Fibroblast of the aortic adventitia (primary cell): ENCODE results near the gene NCOA1. TPM values are rescaled to one million over a fixed set of nuclear protein-coding genes. Genes with fewer than 3 reads are reported as not detected.
"Not testable (repeated sequence)": the region's sequence is repeated elsewhere in the genome, so short reads cannot be mapped to it uniquely, and the experiment has no call there.

Experiments used
- DNase-seq: peaks from one replicate; pipeline ENCODE4 v3.0.0-alpha.2; 2010; ENCODE audit warnings: low read depth
- H3K4me3 ChIP-seq: 2 replicates; pipeline ENCODE4 v1.5.1; 2011; ENCODE audit warnings: low read depth, mild to moderate bottlenecking, control low read depth, low read length, moderate library complexity
- CTCF ChIP-seq: IDR thresholded peaks from 2 replicates; pipeline ENCODE4 v1.5.1; 2011; ENCODE audit warnings: mild to moderate bottlenecking, low read length, control low read depth, inconsistent platforms; ENCODE audit not compliant: insufficient read depth
- total RNA-seq: library from RNA; depleted of rRNA; stranded (reverse); fragments of >200 nt; gene quantifications from 2 replicates; pipeline ENCODE4 v1.2.3, GENCODE V29; 2012; ENCODE audit warnings: low replicate concordance

The NCOA1 gene
- total RNA-seq, 1 donor = 24.0 TPM

DNA sequence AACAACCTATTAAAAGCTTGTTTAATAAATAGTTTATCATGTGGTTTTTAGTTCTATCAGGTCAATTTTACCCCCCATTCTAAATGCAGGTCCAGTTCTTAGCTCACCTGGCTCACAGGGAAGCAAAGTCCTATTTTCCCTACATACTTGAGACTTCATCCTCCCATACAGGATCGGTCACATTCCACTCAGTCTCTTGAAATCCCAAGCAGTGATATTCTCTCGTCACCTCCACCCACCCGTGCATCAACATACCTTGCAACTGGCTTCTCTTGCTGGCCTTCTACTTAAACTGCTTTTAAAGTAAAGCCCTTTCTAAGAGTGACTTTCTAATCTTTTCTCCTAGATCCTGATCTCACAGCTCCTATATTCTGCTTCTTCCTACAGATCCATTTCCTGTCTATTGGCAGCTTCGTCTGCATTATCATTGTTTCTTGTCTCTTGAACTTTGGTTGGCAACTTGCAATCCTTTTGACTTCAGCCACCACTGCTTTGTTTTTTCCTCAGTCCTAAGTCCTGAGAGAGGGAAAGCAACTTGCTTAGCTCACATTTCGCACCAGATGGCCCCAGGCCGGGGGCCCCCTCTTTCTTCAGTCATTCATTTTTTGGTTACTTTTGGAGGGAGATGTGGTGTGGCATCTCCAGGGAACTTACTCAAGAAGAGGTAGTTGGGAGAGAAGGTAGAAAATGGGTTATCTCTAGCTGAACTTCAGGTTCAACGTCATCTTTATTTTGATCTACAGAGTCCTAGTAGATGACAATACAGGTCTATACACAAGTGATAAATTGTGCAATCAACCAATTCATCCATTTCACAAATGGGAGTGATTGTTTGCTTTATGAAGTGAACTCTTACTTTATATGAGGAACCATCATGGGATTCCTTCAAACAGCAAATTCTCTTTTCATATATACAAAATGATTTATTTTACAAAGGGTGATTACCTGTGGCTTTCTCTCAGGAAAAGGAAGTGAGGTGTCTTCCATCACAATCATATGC is 23.9 kb upstream of the NCOA1 start:
- H3K4me3 ChIP-seq = no peak overlapping the region
- DNase-seq = no peak
- no peak for TF ChIP-seq CTCF

DNA sequence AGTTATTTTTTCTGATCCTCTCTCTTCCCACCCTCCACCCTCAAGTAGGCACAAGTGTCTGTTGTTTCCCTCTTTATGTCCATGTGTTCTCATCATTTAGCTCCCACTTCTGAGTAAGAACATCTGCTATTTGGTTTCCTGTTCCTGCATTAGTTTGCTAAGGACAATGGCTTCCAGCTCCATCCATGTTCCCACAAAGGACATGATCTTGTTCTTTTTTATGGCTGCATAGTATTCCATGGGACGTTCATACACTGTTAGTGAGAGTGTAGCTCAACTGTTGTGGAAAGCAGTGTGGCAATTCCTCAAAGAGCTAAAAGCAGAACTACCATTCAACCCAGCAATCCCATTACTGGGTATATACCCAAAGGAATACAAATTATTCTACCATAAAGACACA is 22.6 kb upstream of the NCOA1 start:
- not testable (repeated sequence) for H3K4me3 ChIP-seq, DNase-seq

DNA sequence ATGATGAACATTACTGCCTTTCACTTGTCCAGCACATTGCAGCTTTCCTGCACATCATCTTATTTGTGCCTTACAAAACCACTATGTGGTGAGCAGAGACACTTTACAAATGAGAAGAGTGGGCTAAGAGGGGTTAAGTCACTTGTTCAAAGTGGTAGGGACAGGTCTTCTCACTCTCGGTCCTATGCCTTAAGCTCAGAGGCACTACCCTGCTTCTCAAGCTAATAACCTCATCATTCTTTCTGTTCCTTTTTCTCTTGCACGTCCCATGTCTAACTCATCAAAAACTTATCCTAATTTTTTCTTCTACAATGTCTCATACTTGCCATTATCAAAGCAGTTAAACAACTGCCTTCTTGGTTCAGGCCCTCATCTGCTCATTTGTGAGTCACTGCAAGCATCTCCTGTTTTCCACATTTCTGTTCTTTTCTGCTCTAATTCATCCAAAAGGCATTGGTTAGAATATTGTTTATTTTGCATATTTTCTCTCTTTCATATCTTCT is 21.9 kb upstream of the NCOA1 start:
- no peak for DNase-seq
- TF ChIP-seq CTCF = no peak
- H3K4me3 ChIP-seq = no peak overlapping the region

- no peak overlapping the region for H3K4me3 ChIP-seq
- no peak for TF ChIP-seq CTCF
- no peak for DNase-seq
Observed at GRCh38 chr2:24471662-24472061, 19.4 kb upstream of the NCOA1 start.

DNA sequence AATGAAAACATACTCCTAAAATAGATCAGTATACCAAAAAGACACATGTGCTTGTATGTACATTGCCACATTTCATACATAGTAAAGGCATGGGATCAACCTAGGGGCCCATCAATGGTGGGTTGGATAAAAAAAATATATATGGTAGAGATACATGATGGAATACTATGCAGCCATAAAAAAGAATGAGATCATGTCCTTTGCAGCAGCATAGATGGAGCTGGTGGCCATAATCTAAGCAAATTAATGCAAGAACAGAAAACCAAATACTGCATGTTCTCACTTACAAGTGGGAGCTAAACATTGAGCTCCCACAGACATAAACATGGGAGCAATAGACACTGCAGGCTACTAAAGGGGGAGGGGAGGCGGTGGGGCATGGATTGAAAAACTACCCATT is 18.6 kb upstream of the NCOA1 start:
- no peak for DNase-seq
- no peak overlapping the region for H3K4me3 ChIP-seq
- no peak for TF ChIP-seq CTCF

GRCh38 chr2:24473626-24474025 is 17.4 kb upstream of the NCOA1 start:
- DNase-seq = peak; percentile 5
- no peak overlapping the region for H3K4me3 ChIP-seq
- TF ChIP-seq CTCF = no peak

DNA sequence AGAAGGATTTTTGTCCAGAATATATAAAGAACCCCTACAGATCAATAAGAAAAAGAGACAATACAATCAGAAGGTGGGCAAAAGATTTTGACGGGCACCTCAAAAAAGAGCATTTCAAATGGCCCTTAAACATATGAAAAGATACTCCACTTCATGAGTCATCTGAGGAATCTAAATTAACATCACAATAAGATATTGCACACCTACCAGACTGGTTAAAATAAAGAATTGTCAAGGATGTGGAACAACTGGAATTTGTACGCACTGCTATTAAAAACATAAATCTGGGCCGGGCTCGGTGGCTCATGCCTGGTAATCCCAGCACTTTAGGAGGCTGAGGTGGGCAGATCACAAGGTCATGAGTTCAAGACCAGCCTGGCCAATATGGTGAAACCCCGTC is 17.0 kb upstream of the NCOA1 start:
- no peak for TF ChIP-seq CTCF
- no peak overlapping the region for H3K4me3 ChIP-seq
- DNase-seq = no peak
